A673 (cell line): ENCODE measurements around the gene RNF44.

Source experiments
- EZH2 ChIP-seq: fragments of 200-600 bp; sonication (generic); IDR thresholded peaks from 2 replicates; pipeline ENCODE4 v1.6.1; 2017; ENCODE audit warnings: borderline replicate concordance, low read depth, mild to moderate bottlenecking, mixed read lengths, antibody characterized with exemption, low read length; ENCODE audit not compliant: poor library complexity, severe bottlenecking
- TF ChIP-seq, protein P1 (sequence below): fragments of 300-800, 200-600 bp; sonication (generic); conservative IDR thresholded peaks from 2 replicates; pipeline ENCODE4 v1.5.1; 2017; ENCODE audit warnings: low read depth, mild to moderate bottlenecking, antibody characterized with exemption, low read length, moderate library complexity, mixed read lengths

GRCh38 chr5:176528761-176529115 lies 8.5 kb downstream of the RNF44 start:
- no peak for TF ChIP-seq EZH2
- TF ChIP-seq, protein P1, sequence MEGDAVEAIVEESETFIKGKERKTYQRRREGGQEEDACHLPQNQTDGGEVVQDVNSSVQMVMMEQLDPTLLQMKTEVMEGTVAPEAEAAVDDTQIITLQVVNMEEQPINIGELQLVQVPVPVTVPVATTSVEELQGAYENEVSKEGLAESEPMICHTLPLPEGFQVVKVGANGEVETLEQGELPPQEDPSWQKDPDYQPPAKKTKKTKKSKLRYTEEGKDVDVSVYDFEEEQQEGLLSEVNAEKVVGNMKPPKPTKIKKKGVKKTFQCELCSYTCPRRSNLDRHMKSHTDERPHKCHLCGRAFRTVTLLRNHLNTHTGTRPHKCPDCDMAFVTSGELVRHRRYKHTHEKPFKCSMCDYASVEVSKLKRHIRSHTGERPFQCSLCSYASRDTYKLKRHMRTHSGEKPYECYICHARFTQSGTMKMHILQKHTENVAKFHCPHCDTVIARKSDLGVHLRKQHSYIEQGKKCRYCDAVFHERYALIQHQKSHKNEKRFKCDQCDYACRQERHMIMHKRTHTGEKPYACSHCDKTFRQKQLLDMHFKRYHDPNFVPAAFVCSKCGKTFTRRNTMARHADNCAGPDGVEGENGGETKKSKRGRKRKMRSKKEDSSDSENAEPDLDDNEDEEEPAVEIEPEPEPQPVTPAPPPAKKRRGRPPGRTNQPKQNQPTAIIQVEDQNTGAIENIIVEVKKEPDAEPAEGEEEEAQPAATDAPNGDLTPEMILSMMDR, result no peak
